OCI-LY1 (cell line): Measurements from ENCODE around the gene TEKT1.

Experiments
- H2AFZ ChIP-seq: fragments of 200-600 bp; sonication (generic), shearing (Covaris generic); 2 replicates; pipeline ENCODE4 v1.6.0; 2014; ENCODE audit warnings: antibody characterized with exemption, mild to moderate bottlenecking, low read length
- H3F3A ChIP-seq: fragments of 200-600 bp; sonication (generic), shearing (Covaris generic); 2 replicates; pipeline ENCODE4 v1.6.0; 2014; ENCODE audit warnings: mild to moderate bottlenecking, antibody characterized with exemption, low read length, moderate library complexity; ENCODE audit not compliant: insufficient read depth
- H3K27ac ChIP-seq: fragments of 200-600 bp; sonication (generic); 2 replicates; pipeline ENCODE4 v1.5.1; 2014; ENCODE audit warnings: low read length, mixed run types, mild to moderate bottlenecking, low read depth; ENCODE audit not compliant: poor library complexity, severe bottlenecking
- H3K27me3 ChIP-seq: fragments of 200-600 bp; sonication (generic); 2 replicates; pipeline ENCODE4 v1.6.0; 2014; ENCODE audit warnings: antibody characterized with exemption, mild to moderate bottlenecking, low read length, moderate library complexity; ENCODE audit not compliant: insufficient read depth
- H3K36me3 ChIP-seq: fragments of 200-600 bp; sonication (generic); 2 replicates; pipeline ENCODE4 v1.6.1; 2014; ENCODE audit warnings: mild to moderate bottlenecking, antibody characterized with exemption, low read length, moderate library complexity, mixed read lengths; ENCODE audit not compliant: insufficient read depth
- H3K4me1 ChIP-seq: fragments of 200-600 bp; sonication (generic); 2 replicates; pipeline ENCODE4 v1.5.1; 2014; ENCODE audit warnings: mild to moderate bottlenecking, low read length, moderate library complexity; ENCODE audit not compliant: insufficient read depth, severe bottlenecking
- H3K4me2 ChIP-seq: fragments of 200-600 bp; sonication (generic), shearing (Covaris generic); 2 replicates; pipeline ENCODE4 v1.6.1; 2014; ENCODE audit warnings: low read length
- H3K4me3 ChIP-seq: fragments of 200-600 bp; sonication (generic); 2 replicates; pipeline ENCODE4 v1.5.1; 2014; ENCODE audit warnings: low read length, low read depth, mild to moderate bottlenecking, mixed read lengths; ENCODE audit not compliant: poor library complexity, severe bottlenecking
- H3K79me2 ChIP-seq: fragments of 200-600 bp; shearing (Covaris generic); 2 replicates; pipeline ENCODE4 v1.6.1; 2016; ENCODE audit warnings: mixed run types, low read length, mixed read lengths; ENCODE audit not compliant: insufficient read depth
- H3K9ac ChIP-seq: fragments of 200-600 bp; sonication (generic), shearing (Covaris generic); 2 replicates; pipeline ENCODE4 v1.6.1; 2014; ENCODE audit warnings: mild to moderate bottlenecking, low read length, mixed read lengths
- H3K9me2 ChIP-seq: fragments of 200-600 bp; sonication (generic), shearing (Covaris generic); 2 replicates; pipeline ENCODE4 v1.6.1; 2014; ENCODE audit warnings: low read depth, mild to moderate bottlenecking, low read length, mixed read lengths
- H3K9me3 ChIP-seq: fragments of 200-600 bp; shearing (Covaris generic); 2 replicates; pipeline ENCODE4 v1.6.1; 2014; ENCODE audit warnings: low read length, mixed read lengths
- H4K20me1 ChIP-seq: fragments of 200-600 bp; sonication (generic), shearing (Covaris generic); 2 replicates; pipeline ENCODE4 v1.6.0; 2016; ENCODE audit warnings: mild to moderate bottlenecking, low read length; ENCODE audit not compliant: insufficient read depth
- CTCF ChIP-seq: fragments of 200-600 bp; sonication (generic), shearing (Covaris generic); IDR thresholded peaks from 2 replicates; pipeline ENCODE4 v1.5.1; 2017; ENCODE audit warnings: mild to moderate bottlenecking, antibody characterized with exemption, low read length, moderate library complexity, mixed read lengths
- EZH2 ChIP-seq: fragments of 200-600 bp; sonication (generic), shearing (Covaris generic); IDR thresholded peaks from 2 replicates; pipeline ENCODE4 v1.8.0; 2017; ENCODE audit warnings: borderline replicate concordance, mixed run types, mild to moderate bottlenecking, antibody characterized with exemption, low read length, moderate library complexity, mixed read lengths

The TEKT1 gene

GRCh38 chr17:6752068-6752909, 79.2 kb downstream of the TEKT1 start:
- no peak overlapping the region for H3K9ac ChIP-seq
- H3K36me3 ChIP-seq, result no peaks in the 10 kb centered on the region
- H4K20me1 ChIP-seq, result no peaks in the 10 kb centered on the region
- H3K4me1 ChIP-seq, result no peaks in the 10 kb centered on the region
- H3K4me3 ChIP-seq, result no peak overlapping the region
- H3K27me3 ChIP-seq, result no peaks in the 10 kb centered on the region
- H3K9me2 ChIP-seq, result no peaks in the 10 kb centered on the region
- TF ChIP-seq EZH2 (no peak), CTCF (no peak)
- H3K27ac ChIP-seq, result no peak overlapping the region
- no peak overlapping the region for H2AFZ ChIP-seq
- H3K4me2 ChIP-seq, result no peak overlapping the region
- no peaks in the 10 kb centered on the region for H3F3A ChIP-seq
- H3K9me3 ChIP-seq, result no peaks in the 10 kb centered on the region
- no peaks in the 10 kb centered on the region for H3K79me2 ChIP-seq

- Histone ChIP-seq H3K9ac (no peak overlapping the region), H3K36me3 (no peaks in the 10 kb centered on the region), H2AFZ (no peak overlapping the region), H3K4me1 (no peaks in the 10 kb centered on the region), H3K9me2 (no peaks in the 10 kb centered on the region), H3K79me2 (no peaks in the 10 kb centered on the region), H3K4me2 (no peak overlapping the region), H3K27ac (no peak overlapping the region), H3K4me3 (no peak overlapping the region), H3K27me3 (no peaks in the 10 kb centered on the region), H3F3A (no peaks in the 10 kb centered on the region), H3K9me3 (no peaks in the 10 kb centered on the region), H4K20me1 (no peaks in the 10 kb centered on the region)
- TF ChIP-seq CTCF (peak; percentile 22; the same call in 1 of the 2 replicates), EZH2 (no peak)
Measured at GRCh38 chr17:6749519-6749918, 82.0 kb downstream of the TEKT1 start.

GRCh38 chr17:6748617-6749016, 82.9 kb downstream of the TEKT1 start:
- H3K9me3 ChIP-seq, result no peaks in the 10 kb centered on the region
- H3K9me2 ChIP-seq, result no peaks in the 10 kb centered on the region
- H4K20me1 ChIP-seq, result no peaks in the 10 kb centered on the region
- no peak overlapping the region for H3K9ac ChIP-seq
- H3K79me2 ChIP-seq, result no peaks in the 10 kb centered on the region
- no peaks in the 10 kb centered on the region for H3K4me1 ChIP-seq
- H2AFZ ChIP-seq, result no peak overlapping the region
- H3K4me3 ChIP-seq, result no peak overlapping the region
- H3K4me2 ChIP-seq, result no peak overlapping the region
- TF ChIP-seq CTCF, result no peak
- no peak for TF ChIP-seq EZH2
- H3K36me3 ChIP-seq, result no peaks in the 10 kb centered on the region
- H3K27me3 ChIP-seq, result no peaks in the 10 kb centered on the region
- no peak overlapping the region for H3K27ac ChIP-seq
- H3F3A ChIP-seq, result no peaks in the 10 kb centered on the region
